Ishikawa (cell line): ENCODE data around the gene GNL2.

Experiments used
- CEBPB ChIP-seq: IDR thresholded peaks from 2 replicates; pipeline ENCODE4 v1.6.1; 2012
- CREB1 ChIP-seq: IDR thresholded peaks from 2 replicates; pipeline ENCODE4 v1.6.1; 2012; ENCODE audit warnings: low read depth
- EGR1 ChIP-seq: IDR thresholded peaks from 2 replicates; pipeline ENCODE4 v1.6.1; 2012
- EP300 ChIP-seq: IDR thresholded peaks from 2 replicates; pipeline ENCODE4 v1.6.1; 2012; ENCODE audit warnings: borderline replicate concordance
- FOXM1 ChIP-seq: IDR thresholded peaks from 2 replicates; pipeline ENCODE4 v1.6.1; 2012; ENCODE audit warnings: low read depth, borderline replicate concordance
- NFIC ChIP-seq: IDR thresholded peaks from 2 replicates; pipeline ENCODE4 v1.6.1; 2012
- RAD21 ChIP-seq: IDR thresholded peaks from 2 replicates; pipeline ENCODE4 v1.6.1; 2012; ENCODE audit warnings: low read depth
- REST ChIP-seq: IDR thresholded peaks from 2 replicates; pipeline ENCODE4 v1.6.1; 2012; ENCODE audit warnings: low read depth, mild to moderate bottlenecking
- TAF1 ChIP-seq: IDR thresholded peaks from 2 replicates; pipeline ENCODE4 v1.6.1; 2012; ENCODE audit warnings: low read depth, mild to moderate bottlenecking
- TCF12 ChIP-seq: IDR thresholded peaks from 2 replicates; pipeline ENCODE4 v1.6.1; 2012; ENCODE audit warnings: low read depth
- TEAD4 ChIP-seq: IDR thresholded peaks from 2 replicates; pipeline ENCODE4 v1.6.1; 2012
- YY1 ChIP-seq: IDR thresholded peaks from 2 replicates; pipeline ENCODE4 v1.6.1; 2012; ENCODE audit warnings: low read depth
- ZBTB7A ChIP-seq: IDR thresholded peaks from 2 replicates; pipeline ENCODE4 v1.6.1; 2012; ENCODE audit warnings: low read depth
- TF ChIP-seq, protein P1 (sequence below): IDR thresholded peaks from 2 replicates; pipeline ENCODE4 v1.6.1; 2012
- TF ChIP-seq, protein P2 (sequence below): IDR thresholded peaks from 2 replicates; pipeline ENCODE4 v1.6.1; 2012

Gene GNL2

DNA sequence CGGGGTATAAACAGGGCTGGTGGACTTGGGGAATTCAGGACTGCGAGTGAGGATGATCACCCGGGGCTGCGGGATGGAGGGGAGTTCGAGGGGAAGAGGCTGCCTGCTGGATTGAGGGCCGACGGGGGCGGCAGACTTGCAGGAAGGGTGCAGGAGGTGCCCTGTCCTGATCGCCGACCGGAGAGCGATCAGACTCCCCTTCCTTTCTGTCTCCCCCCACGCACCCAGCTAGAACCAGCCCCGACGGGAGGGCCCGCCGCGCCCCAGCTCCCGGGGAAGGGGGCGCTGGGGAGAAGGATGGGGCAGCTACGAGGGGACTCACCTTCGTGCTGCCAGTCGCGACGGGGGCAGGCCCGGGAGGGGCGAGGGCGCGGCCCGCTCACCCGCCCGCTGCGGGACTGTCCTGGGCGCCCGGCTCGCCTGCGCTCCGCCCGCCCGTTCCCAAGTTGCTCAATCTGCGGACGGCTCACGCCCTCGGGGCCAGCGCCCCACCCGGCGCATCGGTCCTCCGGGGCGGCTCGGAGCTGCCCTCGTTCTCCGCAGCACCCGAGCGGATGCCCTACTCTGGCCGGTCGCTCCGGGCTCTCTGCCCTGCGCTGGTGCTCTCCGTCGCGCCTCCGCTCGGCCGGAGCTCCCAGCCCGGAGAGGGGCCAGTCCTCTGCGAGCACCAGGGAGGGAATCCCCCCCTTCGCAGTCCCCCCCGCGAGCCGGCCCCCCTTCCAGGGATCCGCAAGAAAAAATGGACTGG lies 38.7 kb upstream of the GNL2 start, which contains the start of gene RSPO1:
RSPO1 (minus strand) TSS at position 649 of the 748 bp plus-strand sequence. CDS start 5,231 bp downstream, outside the sequence.
- TF ChIP-seq RAD21 = no peak
- TF ChIP-seq CEBPB = peak; percentile 37; the same call in 1 of the 2 replicates

- TF ChIP-seq YY1 = no peak
Observed at GRCh38 chr1:37633938-37634243, 38.2 kb upstream of the GNL2 start.

- no peak for TF ChIP-seq YY1
- TF ChIP-seq ZBTB7A = no peak
- no peak for TF ChIP-seq TCF12
- TF ChIP-seq RAD21 = no peak
- no peak for TF ChIP-seq EGR1
- TF ChIP-seq, protein P1, sequence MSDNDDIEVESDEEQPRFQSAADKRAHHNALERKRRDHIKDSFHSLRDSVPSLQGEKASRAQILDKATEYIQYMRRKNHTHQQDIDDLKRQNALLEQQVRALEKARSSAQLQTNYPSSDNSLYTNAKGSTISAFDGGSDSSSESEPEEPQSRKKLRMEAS = no peak
- no peak for TF ChIP-seq TAF1
- TF ChIP-seq NFIC = no peak
- TF ChIP-seq, protein P2, sequence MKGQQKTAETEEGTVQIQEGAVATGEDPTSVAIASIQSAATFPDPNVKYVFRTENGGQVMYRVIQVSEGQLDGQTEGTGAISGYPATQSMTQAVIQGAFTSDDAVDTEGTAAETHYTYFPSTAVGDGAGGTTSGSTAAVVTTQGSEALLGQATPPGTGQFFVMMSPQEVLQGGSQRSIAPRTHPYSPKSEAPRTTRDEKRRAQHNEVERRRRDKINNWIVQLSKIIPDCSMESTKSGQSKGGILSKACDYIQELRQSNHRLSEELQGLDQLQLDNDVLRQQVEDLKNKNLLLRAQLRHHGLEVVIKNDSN = no peak
- no peak for TF ChIP-seq EP300
- no peak for TF ChIP-seq TEAD4
- no peak for TF ChIP-seq CREB1
- TF ChIP-seq CEBPB = no peak
- no peak for TF ChIP-seq REST
Observed at GRCh38 chr1:37633040-37633937, 37.6 kb upstream of the GNL2 start.

DNA sequence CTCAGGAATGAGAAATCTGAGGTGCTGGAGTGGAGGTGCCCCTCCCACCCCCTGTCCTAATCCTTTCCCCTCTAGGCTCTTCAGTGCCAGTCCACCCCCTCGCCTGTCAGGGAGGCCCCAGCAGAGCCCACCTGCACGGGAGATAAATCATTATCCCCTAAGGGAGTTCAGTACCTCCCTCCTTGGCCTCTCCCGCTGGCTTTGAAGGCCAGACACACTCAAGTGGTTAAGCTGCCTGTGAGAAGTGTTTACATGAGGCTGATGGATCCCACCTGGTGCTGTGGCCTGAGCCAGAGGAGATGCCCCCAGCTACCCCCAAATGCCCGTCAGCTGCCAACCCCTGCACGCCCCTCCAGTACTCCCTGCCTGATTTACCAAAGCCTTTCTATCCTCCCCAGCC lies 35.3 kb upstream of the GNL2 start:
- TF ChIP-seq EGR1 (no peak), NFIC (no peak), TCF12 (no peak), CEBPB (no peak), ZBTB7A (no peak), REST (no peak), TAF1 (no peak), FOXM1 (no peak), RAD21 (no peak)
- TF ChIP-seq, protein P2 = no peak

DNA sequence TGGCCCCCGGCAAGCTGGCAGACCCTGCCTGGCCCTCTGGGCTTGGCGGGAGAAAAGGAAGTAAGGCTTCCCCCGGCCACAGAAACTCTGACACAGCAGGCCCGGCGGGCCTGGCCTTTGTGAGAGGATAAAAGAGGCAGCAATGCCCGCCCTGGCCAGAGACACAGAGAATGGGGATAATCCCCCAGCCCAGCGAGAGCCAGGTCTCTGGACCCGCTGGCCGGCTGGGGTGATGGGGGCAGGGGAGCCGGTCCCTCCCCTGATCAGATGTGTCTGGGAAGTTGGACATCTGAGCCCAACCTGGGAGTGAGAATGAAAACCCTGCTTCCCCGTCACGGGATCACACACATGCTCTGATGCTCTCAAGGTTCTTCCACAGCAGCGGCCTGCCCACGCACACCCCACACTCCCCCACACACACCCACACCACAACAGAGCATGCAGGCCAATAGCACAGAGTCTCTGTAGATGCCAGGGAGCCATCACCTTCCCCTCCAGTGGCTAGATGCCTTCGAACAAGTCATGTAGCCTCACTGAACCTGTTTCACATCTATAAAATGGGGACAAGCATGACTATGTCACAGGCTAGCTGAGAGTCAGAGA lies 34.8 kb upstream of the GNL2 start:
- TF ChIP-seq TCF12 (no peak), EGR1 (no peak), YY1 (no peak), REST (no peak), ZBTB7A (no peak), NFIC (no peak), FOXM1 (no peak), EP300 (no peak), RAD21 (no peak), TEAD4 (no peak), TAF1 (no peak), CEBPB (no peak), CREB1 (no peak)
- TF ChIP-seq, protein P2 = no peak
- TF ChIP-seq, protein P1 = no peak
